Natural killer cell (primary cell): ENCODE data around the gene MIDN. TPM values are rescaled to one million over a fixed set of nuclear protein-coding genes. Genes with fewer than 3 reads are reported as not detected.

ENCODE experiments used
- ATAC-seq, 3 donors: fragments of 150-1000 bp in 2 of 3; fragments of 200-7000 bp in 1 of 3; cut with Tn5 transposase; 1 replicate in 1 of 3; 2 replicates in 2 of 3; pipeline ENCODE4 v1.10.0; 2021; ENCODE audit warnings: mild to moderate bottlenecking in 2 of 3, moderate library complexity in 2 of 3
- DNase-seq, 2 donors: peaks; one replicate each; pipeline versions ENCODE4 v3.0.0 to v3.0.0-alpha.2; 2013 to 2021; ENCODE audit warnings: mixed read lengths in 1 of 2
- H3K27ac ChIP-seq: one replicate; pipeline ENCODE4 v1.5.1; 2013; ENCODE audit warnings: mild to moderate bottlenecking, low read length
- H3K27me3 ChIP-seq: one replicate; pipeline ENCODE4 v1.6.1; 2013; ENCODE audit warnings: low read length; ENCODE audit not compliant: control insufficient read depth, insufficient read depth
- H3K36me3 ChIP-seq: one replicate; pipeline ENCODE4 v1.6.1; 2013; ENCODE audit warnings: low read length; ENCODE audit not compliant: control insufficient read depth, insufficient read depth
- H3K4me1 ChIP-seq: one replicate; pipeline ENCODE4 v1.6.1; 2013; ENCODE audit warnings: low read length; ENCODE audit not compliant: control insufficient read depth, insufficient read depth
- H3K4me3 ChIP-seq: one replicate; pipeline ENCODE4 v1.5.1; 2013; ENCODE audit warnings: low read length
- H3K9me3 ChIP-seq: one replicate; pipeline ENCODE4 v1.6.1; 2013; ENCODE audit warnings: low read length; ENCODE audit not compliant: control insufficient read depth, insufficient read depth
- H3K27ac Mint-ChIP-seq, 2 donors: one replicate each; pipeline ENCODE4 v1.8.0; 2022; ENCODE audit warnings: mild to moderate bottlenecking in 2 of 2, mixed read lengths in 2 of 2, moderate library complexity in 1 of 2
- H3K27me3 Mint-ChIP-seq, 2 donors: one replicate each; pipeline ENCODE4 v1.8.0; 2022; ENCODE audit warnings: low read depth in 2 of 2, mixed read lengths in 2 of 2
- H3K36me3 Mint-ChIP-seq: one replicate; pipeline ENCODE4 v1.8.0; 2022; ENCODE audit warnings: mixed read lengths
- H3K4me1 Mint-ChIP-seq, 2 donors: one replicate each; pipeline ENCODE4 v1.8.0; 2022; ENCODE audit warnings: mixed read lengths in 2 of 2
- H3K4me3 Mint-ChIP-seq: one replicate; pipeline ENCODE4 v1.8.0; 2022; ENCODE audit warnings: mild to moderate bottlenecking, moderate library complexity, mixed read lengths
- H3K9me3 Mint-ChIP-seq, 2 donors: one replicate each; pipeline ENCODE4 v1.8.0; 2022; ENCODE audit warnings: mixed read lengths in 2 of 2
- WGBS: methylation state at CpG from one replicate; pipeline ENCODE4 v1.1.7; 2013; ENCODE audit warnings: missing lambda C conversion rate; ENCODE audit not compliant: insufficient coverage; 5-methylcytosine and 5-hydroxymethylcytosine counted together
- intact Hi-C: fragments of 100-400 bp; cut with micrococcal nuclease; formaldehyde crosslinking; loops from one replicate; pipeline ENCODE4 v1.14.2; 2022
- total RNA-seq, 4 donors: library from RNA; stranded (reverse); fragments of 120-200 nt in 1 of 4; gene quantifications; one replicate each; pipeline versions ENCODE4 v1.2.3 to v1.2.4, GENCODE V29; 2013 to 2022
- TF ChIP-seq, protein P1 (sequence below): fragments of 200-600 bp; IDR thresholded peaks from one replicate; pipeline ENCODE4 v1.8.0; 2022; ENCODE audit warnings: antibody characterized with exemption

Gene MIDN
- total RNA-seq, 3 donors from 2014 or later (not counting 1 experiment from before 2014, with no cell fraction given) = 296 to 367 (median 314) TPM

DNA sequence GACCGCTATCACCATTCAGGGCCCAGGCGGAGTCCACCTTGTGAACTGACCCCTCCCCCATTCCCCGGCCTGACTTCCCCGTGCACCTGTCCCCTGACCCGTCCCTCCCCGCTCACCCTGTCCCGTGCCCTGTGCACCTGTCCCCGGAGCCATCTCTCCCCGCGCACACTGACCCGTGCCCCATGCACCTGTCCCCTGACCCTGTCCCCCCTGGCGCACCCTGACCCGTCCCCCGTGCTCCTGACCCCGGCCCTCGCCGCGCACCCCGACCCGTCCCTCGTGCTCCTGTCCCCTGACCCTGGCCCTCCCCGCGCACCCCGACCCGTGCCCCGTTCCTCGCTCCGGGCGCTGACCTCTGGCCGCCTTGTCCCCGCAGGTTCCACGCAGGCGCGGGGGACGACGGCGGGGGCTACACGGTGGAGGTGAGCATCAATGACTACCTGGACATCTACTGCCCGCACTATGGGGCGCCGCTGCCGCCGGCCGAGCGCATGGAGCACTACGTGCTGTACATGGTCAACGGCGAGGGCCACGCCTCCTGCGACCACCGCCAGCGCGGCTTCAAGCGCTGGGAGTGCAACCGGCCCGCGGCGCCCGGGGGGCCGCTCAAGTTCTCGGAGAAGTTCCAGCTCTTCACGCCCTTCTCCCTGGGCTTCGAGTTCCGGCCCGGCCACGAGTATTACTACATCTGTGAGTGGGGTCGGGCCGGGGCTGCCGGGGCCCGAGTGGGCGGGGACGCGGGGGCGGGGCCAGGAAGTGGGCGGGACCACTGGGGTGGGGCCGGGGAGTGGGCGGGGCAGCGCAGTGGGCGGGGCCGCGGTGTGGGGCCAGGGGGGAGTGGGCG, 47.0 kb downstream of the MIDN start:
- peak in 1 of 2 donors; percentile 56 for DNase-seq
- peaks cover 6% of the 10 kb centered on the region for H3K4me1 ChIP-seq
- no peaks in the 10 kb centered on the region for H3K9me3 Mint-ChIP-seq
- WGBS = 15% methylated on average over 82 of the region's 82 CpGs
- H3K4me3 ChIP-seq = no peak overlapping the region
- intact Hi-C loops = no loop called here
- TF ChIP-seq, protein P1, sequence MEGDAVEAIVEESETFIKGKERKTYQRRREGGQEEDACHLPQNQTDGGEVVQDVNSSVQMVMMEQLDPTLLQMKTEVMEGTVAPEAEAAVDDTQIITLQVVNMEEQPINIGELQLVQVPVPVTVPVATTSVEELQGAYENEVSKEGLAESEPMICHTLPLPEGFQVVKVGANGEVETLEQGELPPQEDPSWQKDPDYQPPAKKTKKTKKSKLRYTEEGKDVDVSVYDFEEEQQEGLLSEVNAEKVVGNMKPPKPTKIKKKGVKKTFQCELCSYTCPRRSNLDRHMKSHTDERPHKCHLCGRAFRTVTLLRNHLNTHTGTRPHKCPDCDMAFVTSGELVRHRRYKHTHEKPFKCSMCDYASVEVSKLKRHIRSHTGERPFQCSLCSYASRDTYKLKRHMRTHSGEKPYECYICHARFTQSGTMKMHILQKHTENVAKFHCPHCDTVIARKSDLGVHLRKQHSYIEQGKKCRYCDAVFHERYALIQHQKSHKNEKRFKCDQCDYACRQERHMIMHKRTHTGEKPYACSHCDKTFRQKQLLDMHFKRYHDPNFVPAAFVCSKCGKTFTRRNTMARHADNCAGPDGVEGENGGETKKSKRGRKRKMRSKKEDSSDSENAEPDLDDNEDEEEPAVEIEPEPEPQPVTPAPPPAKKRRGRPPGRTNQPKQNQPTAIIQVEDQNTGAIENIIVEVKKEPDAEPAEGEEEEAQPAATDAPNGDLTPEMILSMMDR = no peak
- peak; percentile 62 to 86 (median 82) for ATAC-seq
- peaks cover 0 to 6% of the 10 kb centered on the region in 2 donors for H3K27me3 Mint-ChIP-seq
- peaks cover 8% of the 10 kb centered on the region for H3K27me3 ChIP-seq
- H3K27ac ChIP-seq = no peak overlapping the region
- no peak overlapping the region for H3K4me3 Mint-ChIP-seq
- H3K9me3 ChIP-seq = no peaks in the 10 kb centered on the region
- H3K27ac Mint-ChIP-seq = no peak overlapping the region
- no peaks in the 10 kb centered on the region for H3K4me1 Mint-ChIP-seq
- no peaks in the 10 kb centered on the region for H3K36me3 Mint-ChIP-seq
- no peaks in the 10 kb centered on the region for H3K36me3 ChIP-seq

DNA sequence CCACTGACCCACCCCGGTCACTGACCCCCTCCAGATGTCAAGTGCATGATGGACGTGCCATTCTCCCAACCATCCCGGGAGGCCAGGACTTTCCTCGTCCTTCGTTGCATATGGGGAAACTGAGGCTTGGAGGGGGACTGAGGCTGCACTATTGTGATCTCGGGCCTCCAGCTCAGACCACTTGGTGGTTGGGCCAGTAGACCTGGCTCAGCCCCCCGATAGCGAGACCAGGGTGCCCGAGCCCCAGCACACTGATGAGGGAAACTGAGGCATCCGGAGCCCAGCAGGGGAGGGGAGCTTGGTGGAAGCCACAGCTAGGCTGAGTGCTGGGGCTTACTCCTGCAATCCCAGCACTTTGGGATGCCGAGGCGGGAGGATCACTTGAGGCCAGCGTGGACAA, 47.7 kb downstream of the MIDN start:
- H3K27ac ChIP-seq = no peak overlapping the region
- peaks cover 8% of the 10 kb centered on the region for H3K27me3 ChIP-seq
- no peaks in the 10 kb centered on the region for H3K36me3 ChIP-seq
- no peaks in the 10 kb centered on the region for H3K9me3 Mint-ChIP-seq
- TF ChIP-seq, protein P1 = no peak
- peaks cover 0 to 6% of the 10 kb centered on the region in 2 donors for H3K27me3 Mint-ChIP-seq
- H3K4me1 Mint-ChIP-seq = no peaks in the 10 kb centered on the region
- H3K9me3 ChIP-seq = no peaks in the 10 kb centered on the region
- no peak overlapping the region for H3K4me3 Mint-ChIP-seq
- no peak for ATAC-seq
- H3K27ac Mint-ChIP-seq = no peak overlapping the region
- H3K4me3 ChIP-seq = no peak overlapping the region
- WGBS = 88% methylated on average over 12 of the region's 13 CpGs
- H3K4me1 ChIP-seq = peaks cover 6% of the 10 kb centered on the region
- DNase-seq = no peak
- no peaks in the 10 kb centered on the region for H3K36me3 Mint-ChIP-seq
- intact Hi-C loops = no loop called here

DNA sequence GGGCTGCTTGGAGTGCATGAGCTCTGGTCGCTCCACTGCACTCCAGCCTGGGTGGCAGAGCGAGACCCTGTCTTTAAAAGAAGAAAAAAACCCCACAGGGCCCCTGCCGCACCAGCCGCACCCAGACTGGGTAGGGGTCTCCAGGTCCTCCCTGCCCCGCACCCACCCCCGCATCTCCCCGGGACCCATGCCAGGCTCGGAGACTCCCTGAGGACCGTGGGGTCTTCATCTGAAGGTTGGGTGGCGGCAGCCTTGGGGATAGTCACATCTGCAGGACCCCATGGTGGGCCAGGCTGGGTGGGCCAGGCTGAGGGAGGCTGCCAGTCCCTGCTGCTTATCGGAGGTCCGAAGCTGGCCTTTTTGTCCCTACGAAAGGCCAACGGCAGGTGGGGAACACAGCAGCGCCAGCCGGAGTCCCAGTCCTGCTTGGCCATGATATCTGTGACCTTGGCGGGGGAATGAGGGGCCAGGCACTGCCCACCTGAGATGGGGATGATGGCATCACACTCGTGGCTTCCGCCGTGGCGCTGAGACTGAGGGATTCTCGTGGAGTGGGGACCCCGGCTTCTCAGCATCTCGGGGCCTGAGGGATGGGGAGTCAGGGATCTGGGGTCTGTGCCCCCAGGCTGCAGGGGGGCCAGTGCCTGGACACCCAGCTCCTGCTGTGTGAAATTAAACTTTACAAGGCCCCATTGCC, 48.3 kb downstream of the MIDN start:
- DNase-seq (no peak), ATAC-seq (no peak)
- Mint-ChIP-seq H3K27ac (no peak overlapping the region), H3K4me3 (no peak overlapping the region), H3K9me3 (no peaks in the 10 kb centered on the region), H3K4me1 (no peaks in the 10 kb centered on the region), H3K36me3 (no peaks in the 10 kb centered on the region), H3K27me3 (peaks cover 0 to 6% of the 10 kb centered on the region in 2 donors)
- WGBS = 91% methylated on average over 24 of the region's 24 CpGs
- no peak overlapping the region for H3K27ac ChIP-seq
- H3K36me3 ChIP-seq = no peaks in the 10 kb centered on the region
- peaks cover 6% of the 10 kb centered on the region for H3K4me1 ChIP-seq
- peaks cover 8% of the 10 kb centered on the region for H3K27me3 ChIP-seq
- TF ChIP-seq, protein P1 = no peak
- H3K4me3 ChIP-seq = no peak overlapping the region
- H3K9me3 ChIP-seq = no peaks in the 10 kb centered on the region
- intact Hi-C loops = no loop called here
